Dendritic cell treated with granulocyte-macrophage colony-stimulating factor and Interleukin-4, amounts not matched to agents 40 ng/mL and 50 ng/mL, for 4 days (primary cell): ENCODE results near the gene MYCBP2.
"Not testable (repeated sequence)": the region's sequence is repeated elsewhere in the genome, so short reads cannot be mapped to it uniquely, and the experiment has no call there.

Experiments
- H3K27ac Mint-ChIP-seq: one replicate; pipeline ENCODE4 v1.8.0; 2022; ENCODE audit warnings: mild to moderate bottlenecking, mixed read lengths
- H3K27me3 Mint-ChIP-seq: one replicate; pipeline ENCODE4 v1.8.0; 2022; ENCODE audit warnings: mild to moderate bottlenecking, mixed read lengths
- H3K36me3 Mint-ChIP-seq: one replicate; pipeline ENCODE4 v1.8.0; 2022; ENCODE audit warnings: low read depth, mixed read lengths
- H3K4me1 Mint-ChIP-seq: one replicate; pipeline ENCODE4 v1.8.0; 2022; ENCODE audit warnings: low read depth, mixed read lengths
- H3K4me3 Mint-ChIP-seq: one replicate; pipeline ENCODE4 v1.8.0; 2022; ENCODE audit warnings: mild to moderate bottlenecking, moderate library complexity, mixed read lengths
- H3K9me3 Mint-ChIP-seq: one replicate; pipeline ENCODE4 v1.8.0; 2022; ENCODE audit warnings: mixed read lengths
- intact Hi-C: fragments of 100-400 bp; cut with micrococcal nuclease; formaldehyde crosslinking; loops from one replicate; pipeline ENCODE4 v1.15.0; 2022

MYCBP2 gene

DNA sequence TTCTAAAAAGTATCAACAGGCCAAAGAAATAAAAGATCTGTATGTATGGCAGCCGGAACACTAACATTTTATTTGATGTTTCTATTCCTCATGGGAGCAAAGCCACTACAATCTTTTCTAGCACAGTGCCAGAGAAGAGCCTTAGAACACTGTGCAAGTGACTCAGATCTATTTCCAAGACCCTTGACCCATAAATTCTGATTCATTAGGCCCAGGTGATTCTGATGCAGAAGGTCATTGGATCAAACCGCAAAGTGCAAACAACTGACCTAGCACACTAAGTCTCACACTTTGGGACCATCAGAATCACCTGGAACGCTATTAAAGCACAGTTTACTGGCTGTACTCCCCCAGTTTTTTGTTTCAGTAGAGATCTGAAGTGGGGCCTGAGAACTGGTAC lies 87.6 kb downstream of the MYCBP2 start:
- H3K36me3 Mint-ChIP-seq, result peaks cover 15% of the 10 kb centered on the region
- H3K27me3 Mint-ChIP-seq, result no peaks in the 10 kb centered on the region
- H3K9me3 Mint-ChIP-seq, result no peaks in the 10 kb centered on the region
- H3K4me3 Mint-ChIP-seq, result no peak overlapping the region
- H3K4me1 Mint-ChIP-seq, result no peaks in the 10 kb centered on the region
- intact Hi-C loops, result no loop called here
- no peak overlapping the region for H3K27ac Mint-ChIP-seq

DNA sequence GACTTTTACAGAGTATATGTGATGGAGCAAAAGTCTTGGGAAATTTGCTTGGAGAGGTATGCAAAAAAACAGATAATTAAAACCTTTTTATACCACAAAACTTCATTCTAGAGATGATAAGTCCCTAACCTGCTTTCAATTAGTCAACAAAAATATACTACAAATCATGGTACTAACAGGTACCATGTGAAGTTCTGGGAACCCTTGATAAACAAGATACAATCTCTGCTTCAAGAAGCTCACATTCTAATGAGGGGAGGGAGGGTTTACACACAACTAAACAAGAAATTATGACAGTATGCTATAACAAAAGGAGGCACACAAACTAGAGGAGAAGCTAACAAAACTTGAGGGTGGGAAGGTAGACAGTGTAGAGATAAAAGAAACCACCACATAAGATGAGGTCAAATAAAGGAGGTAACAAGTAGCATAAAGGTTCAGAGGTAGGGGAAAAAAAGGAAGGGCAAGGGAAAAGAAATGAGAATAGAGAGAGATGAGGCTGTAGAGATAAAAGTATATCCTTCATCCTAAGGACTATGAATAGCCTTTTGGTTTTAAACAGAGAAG lies 91.4 kb downstream of the MYCBP2 start:
- H3K4me1 Mint-ChIP-seq, result no peaks in the 10 kb centered on the region
- no peak overlapping the region for H3K27ac Mint-ChIP-seq
- no peaks in the 10 kb centered on the region for H3K27me3 Mint-ChIP-seq
- intact Hi-C loops, result no loop called here
- peaks cover 14% of the 10 kb centered on the region for H3K36me3 Mint-ChIP-seq
- no peaks in the 10 kb centered on the region for H3K9me3 Mint-ChIP-seq
- no peak overlapping the region for H3K4me3 Mint-ChIP-seq

DNA sequence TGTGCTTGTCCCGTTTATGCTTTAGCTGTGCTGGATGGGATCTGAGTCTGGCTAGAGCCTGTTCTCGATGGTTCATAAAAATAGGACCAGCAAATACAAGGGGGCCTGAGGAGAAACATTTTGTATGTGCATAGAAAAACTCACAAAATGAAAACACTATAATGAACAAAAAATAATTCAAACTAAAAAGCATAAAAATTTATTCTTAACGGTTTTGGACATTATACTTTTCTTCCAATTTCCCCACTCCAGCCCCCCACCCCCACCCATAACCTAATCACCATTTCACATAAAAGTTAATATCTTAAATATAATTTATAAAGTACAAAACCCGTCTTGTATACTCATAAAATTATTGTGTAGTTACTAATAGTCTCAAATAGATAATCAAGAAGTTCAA lies 93.7 kb downstream of the MYCBP2 start:
- H3K9me3 Mint-ChIP-seq, result no peaks in the 10 kb centered on the region
- no peaks in the 10 kb centered on the region for H3K4me1 Mint-ChIP-seq
- no peak overlapping the region for H3K4me3 Mint-ChIP-seq
- peaks cover 18% of the 10 kb centered on the region for H3K36me3 Mint-ChIP-seq
- intact Hi-C loops, result no loop called here
- H3K27ac Mint-ChIP-seq, result no peak overlapping the region
- H3K27me3 Mint-ChIP-seq, result no peaks in the 10 kb centered on the region

DNA sequence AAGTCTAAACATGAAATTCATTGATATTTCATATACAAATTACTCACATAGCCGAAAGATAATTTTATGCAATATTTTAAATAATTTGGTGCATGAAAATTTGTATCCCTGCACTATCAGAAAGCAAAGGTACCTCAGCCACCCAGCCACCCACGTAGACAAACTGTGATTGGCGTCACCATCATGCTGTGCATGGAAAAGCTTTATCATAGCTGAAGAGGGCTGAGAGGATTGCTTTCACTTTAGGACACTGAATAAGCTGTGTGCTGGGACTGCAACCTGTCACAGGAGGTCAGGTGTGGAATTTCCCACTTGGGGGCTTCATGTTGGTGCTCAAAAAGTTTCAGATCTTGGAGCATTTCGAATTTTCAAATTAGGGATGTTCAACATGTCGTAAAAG lies 96.3 kb downstream of the MYCBP2 start:
- H3K4me3 Mint-ChIP-seq, result no peak overlapping the region
- no peak overlapping the region for H3K27ac Mint-ChIP-seq
- no peaks in the 10 kb centered on the region for H3K4me1 Mint-ChIP-seq
- H3K36me3 Mint-ChIP-seq, result peaks cover 25% of the 10 kb centered on the region
- H3K27me3 Mint-ChIP-seq, result no peaks in the 10 kb centered on the region
- no peaks in the 10 kb centered on the region for H3K9me3 Mint-ChIP-seq
- intact Hi-C loops, result no loop called here

DNA sequence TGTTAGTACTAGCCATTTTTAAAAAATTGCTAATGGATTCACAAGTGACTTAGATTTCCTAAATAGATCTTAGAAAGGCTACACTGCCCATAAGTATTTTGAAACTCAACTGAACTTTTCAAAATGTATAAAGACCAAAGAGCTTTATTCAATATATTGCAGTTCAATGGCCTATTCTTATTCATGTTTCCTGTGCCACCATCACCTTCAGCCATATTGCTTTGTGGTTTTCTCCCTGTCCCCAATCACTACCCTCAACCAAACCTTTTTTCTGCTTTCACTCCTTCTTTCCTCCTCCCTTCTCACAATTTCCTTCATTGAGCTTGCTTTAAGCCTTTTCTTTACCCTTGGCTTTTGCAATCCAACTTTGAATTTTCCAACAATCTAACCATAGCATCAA lies 100.9 kb downstream of the MYCBP2 start:
- H3K27ac Mint-ChIP-seq, result no peak overlapping the region
- no peaks in the 10 kb centered on the region for H3K27me3 Mint-ChIP-seq
- intact Hi-C loops, result no loop called here
- no peak overlapping the region for H3K4me3 Mint-ChIP-seq
- H3K4me1 Mint-ChIP-seq, result no peaks in the 10 kb centered on the region
- H3K9me3 Mint-ChIP-seq, result no peaks in the 10 kb centered on the region
- H3K36me3 Mint-ChIP-seq, result peaks cover 40% of the 10 kb centered on the region

DNA sequence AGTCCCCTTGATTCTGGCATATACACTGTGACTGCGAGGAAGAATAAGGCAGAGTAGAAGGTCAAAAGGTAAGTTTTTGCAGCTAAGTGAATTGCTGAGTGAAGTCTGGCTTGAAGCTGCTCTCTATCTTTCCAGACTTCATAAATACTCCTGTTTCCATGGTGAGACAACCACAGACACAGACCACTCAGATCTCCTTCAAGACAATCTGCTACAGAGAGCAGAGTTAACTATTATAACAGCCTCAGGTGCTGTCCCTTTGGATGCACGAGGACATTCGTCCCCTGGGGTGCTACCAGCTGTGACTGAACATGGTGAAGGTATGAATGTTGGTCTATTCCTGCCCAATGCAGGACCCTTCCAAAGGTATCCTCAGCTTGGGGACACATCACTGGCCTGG lies 104.0 kb downstream of the MYCBP2 start:
- peaks cover 31% of the 10 kb centered on the region for H3K36me3 Mint-ChIP-seq
- intact Hi-C loops, result no loop called here
- H3K4me1 Mint-ChIP-seq, result no peaks in the 10 kb centered on the region
- no peak overlapping the region for H3K4me3 Mint-ChIP-seq
- H3K27me3 Mint-ChIP-seq, result no peaks in the 10 kb centered on the region
- H3K9me3 Mint-ChIP-seq, result no peaks in the 10 kb centered on the region
- H3K27ac Mint-ChIP-seq, result no peak overlapping the region

DNA sequence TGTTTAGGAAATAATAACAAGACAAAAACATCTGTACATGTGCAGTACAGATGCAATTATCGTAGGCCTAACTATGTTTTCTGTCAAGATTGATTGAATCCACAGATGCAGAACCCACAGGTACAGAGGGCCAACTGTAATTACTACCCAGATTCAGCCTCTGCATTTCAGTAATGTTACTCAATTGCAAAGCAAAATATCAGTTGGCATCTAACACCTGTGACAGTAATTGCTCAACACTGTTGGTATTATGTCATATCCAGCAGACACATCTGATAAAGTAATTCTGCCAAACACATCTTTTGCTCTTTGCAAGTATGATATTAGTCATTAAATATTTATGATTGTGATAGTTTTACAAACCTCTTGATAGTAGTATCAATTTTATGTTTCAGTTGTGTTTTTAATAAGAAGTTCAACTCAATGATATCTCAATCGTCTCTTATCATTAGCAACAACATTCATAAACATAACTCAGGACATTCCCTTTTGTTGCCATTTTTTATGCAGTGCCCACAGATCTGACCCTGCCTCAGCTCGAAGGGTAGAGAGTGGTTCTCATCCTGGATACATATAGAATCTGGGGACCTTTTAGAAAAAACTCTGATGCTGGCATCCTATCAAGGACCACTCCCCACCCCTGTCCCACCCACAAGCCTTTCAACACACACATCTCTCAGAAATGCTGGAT lies 104.7 kb downstream of the MYCBP2 start:
- Mint-ChIP-seq H3K36me3 (peaks cover 38% of the 10 kb centered on the region), H3K9me3 (no peaks in the 10 kb centered on the region), H3K27me3 (no peaks in the 10 kb centered on the region), H3K4me1 (no peaks in the 10 kb centered on the region), H3K27ac (no peak overlapping the region), H3K4me3 (no peak overlapping the region)
- intact Hi-C loops, result no loop called here

DNA sequence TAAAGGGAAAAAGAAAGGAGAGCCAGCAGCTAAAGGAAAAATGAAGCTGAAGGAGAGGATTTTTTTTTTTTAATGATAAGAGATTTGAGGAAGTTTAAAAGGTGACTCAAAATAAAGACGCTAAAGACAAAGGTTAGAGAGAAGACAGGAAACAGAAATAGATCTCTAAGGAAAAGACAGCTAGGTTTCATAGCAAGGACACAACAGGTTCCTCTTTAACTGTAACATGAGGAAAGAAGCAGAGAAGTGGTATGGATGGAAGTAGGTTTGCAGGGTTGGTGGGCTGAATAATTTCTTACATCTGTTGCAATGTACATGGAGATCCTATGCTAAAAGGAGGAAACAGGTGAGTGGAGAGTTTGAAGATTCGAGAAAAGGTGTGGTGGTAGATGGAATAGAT lies 107.5 kb downstream of the MYCBP2 start:
- H3K4me1 Mint-ChIP-seq, result no peaks in the 10 kb centered on the region

DNA sequence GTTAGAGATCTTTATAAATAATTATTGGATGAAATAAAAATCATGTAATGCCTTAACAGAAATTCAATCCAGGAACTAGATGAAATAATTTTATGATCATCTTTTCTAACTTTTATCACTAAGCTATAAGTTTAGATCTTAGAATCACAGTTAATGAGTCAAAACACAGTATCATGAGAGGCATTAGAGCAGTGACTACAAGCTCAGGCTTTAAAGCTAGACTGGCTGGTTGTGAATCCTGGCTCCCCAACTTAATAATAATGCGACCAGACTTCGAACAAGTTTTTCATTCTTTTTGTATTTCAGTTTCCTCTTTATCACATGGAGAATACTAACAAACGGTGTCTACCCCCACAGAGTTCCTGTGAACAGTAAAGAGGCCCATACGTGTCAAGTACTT lies 108.6 kb downstream of the MYCBP2 start:
- Mint-ChIP-seq H3K4me3 (no peak overlapping the region), H3K4me1 (no peaks in the 10 kb centered on the region), H3K9me3 (no peaks in the 10 kb centered on the region), H3K27me3 (no peaks in the 10 kb centered on the region), H3K27ac (no peak overlapping the region), H3K36me3 (peaks cover 58% of the 10 kb centered on the region)
- intact Hi-C loops, result no loop called here

More for the DNA sequence above, 107.5 kb downstream of the MYCBP2 start:
- Mint-ChIP-seq H3K4me3 (no peak overlapping the region), H3K36me3 (peaks cover 54% of the 10 kb centered on the region), H3K9me3 (no peaks in the 10 kb centered on the region), H3K27me3 (no peaks in the 10 kb centered on the region), H3K27ac (no peak overlapping the region)
- intact Hi-C loops, result no loop called here

DNA sequence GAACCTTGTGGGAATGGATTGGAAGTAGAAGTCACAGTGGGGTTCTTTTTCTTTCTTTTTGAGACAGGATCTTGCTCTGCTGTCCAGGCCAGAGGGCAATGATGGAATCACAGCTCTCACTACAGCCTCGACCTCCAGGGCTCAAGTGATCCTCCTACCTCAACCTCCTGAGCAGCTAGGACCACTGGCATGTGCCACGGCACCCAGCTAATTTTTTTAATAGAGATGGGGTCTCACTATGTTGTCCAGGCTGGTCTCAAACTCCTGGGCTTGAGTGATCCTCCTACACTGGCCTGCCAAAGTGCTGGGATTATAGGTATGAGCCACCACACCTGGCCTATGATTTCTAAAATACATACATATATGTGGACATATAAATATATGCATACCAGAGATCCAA lies 111.4 kb downstream of the MYCBP2 start:
- H3K27ac Mint-ChIP-seq, result no peak overlapping the region

DNA sequence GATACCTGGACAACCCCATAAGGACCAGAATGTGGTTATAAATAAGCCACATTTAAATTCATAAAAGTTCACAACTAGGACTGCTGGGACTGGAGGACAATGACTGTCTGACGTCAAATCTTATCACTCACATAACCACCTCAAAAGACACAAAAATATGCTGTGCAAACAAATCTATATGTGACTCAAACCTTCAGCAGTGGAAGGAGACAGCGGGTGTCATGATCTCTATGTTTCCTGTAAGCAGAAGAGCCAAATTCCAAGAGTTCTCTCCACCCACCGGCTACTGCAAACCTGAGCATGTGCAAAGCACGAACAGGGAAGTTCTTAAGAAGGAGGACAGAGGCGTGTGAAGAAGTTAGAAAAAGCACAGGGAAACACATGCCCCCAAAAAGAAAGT lies 113.2 kb downstream of the MYCBP2 start:
- Mint-ChIP-seq H3K4me1 (no peaks in the 10 kb centered on the region), H3K4me3 (no peak overlapping the region), H3K9me3 (no peaks in the 10 kb centered on the region), H3K27ac (no peak overlapping the region), H3K27me3 (no peaks in the 10 kb centered on the region), H3K36me3 (peaks cover 77% of the 10 kb centered on the region)
- intact Hi-C loops, result no loop called here

More for the DNA sequence above, 111.4 kb downstream of the MYCBP2 start:
- H3K4me1 Mint-ChIP-seq, result no peaks in the 10 kb centered on the region
- no peaks in the 10 kb centered on the region for H3K9me3 Mint-ChIP-seq
- intact Hi-C loops, result no loop called here
- peaks cover 62% of the 10 kb centered on the region for H3K36me3 Mint-ChIP-seq
- no peak overlapping the region for H3K4me3 Mint-ChIP-seq
- no peaks in the 10 kb centered on the region for H3K27me3 Mint-ChIP-seq

DNA sequence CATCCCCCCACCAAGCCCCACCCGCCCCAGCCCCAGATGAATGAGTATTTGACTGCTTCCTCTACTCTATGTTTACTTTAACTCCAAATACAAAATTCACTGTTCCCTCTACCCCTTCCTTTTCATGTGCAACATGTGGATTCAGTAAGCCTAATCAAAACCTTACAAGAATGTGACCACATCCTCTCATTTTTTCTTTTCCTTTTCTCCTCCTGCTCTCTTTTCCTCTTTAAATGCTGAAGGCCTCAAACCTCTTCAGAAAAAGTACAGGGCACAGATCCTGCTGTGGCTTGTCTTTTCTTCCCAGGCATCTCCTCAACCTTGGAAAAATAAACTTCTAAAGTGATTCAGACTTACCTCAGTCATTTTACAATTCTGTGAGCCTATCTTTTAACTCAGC lies 119.0 kb downstream of the MYCBP2 start:
- Mint-ChIP-seq H3K9me3 (no peaks in the 10 kb centered on the region), H3K27ac (no peak overlapping the region), H3K4me3 (no peak overlapping the region), H3K36me3 (peaks cover 60% of the 10 kb centered on the region), H3K4me1 (peaks cover 6% of the 10 kb centered on the region), H3K27me3 (no peaks in the 10 kb centered on the region)
- intact Hi-C loops, result no loop called here

DNA sequence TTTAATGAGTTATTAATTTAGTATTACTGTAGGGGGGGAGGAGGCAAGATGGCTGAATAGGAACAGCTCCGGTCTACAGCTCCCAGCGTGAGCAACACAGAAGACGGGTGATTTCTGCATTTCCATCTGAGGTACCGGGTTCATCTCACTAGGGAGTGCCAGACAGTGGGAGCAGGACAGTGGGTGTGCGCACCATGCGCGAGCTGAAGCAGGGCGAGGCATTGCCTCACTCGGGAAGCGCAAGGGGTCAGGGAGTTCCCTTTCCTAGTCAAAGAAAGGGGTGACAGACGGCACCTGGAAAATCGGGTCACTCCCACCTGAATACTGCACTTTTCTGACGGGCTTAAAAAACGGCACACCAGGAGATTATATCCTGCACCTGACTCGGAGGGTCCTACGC lies 127.9 kb downstream of the MYCBP2 start:
- H3K36me3 Mint-ChIP-seq, result peaks cover 46% of the 10 kb centered on the region
- H3K4me1 Mint-ChIP-seq, intact Hi-C loops, H3K27ac Mint-ChIP-seq, H3K4me3 Mint-ChIP-seq, H3K27me3 Mint-ChIP-seq, H3K9me3 Mint-ChIP-seq: not testable (repeated sequence)

DNA sequence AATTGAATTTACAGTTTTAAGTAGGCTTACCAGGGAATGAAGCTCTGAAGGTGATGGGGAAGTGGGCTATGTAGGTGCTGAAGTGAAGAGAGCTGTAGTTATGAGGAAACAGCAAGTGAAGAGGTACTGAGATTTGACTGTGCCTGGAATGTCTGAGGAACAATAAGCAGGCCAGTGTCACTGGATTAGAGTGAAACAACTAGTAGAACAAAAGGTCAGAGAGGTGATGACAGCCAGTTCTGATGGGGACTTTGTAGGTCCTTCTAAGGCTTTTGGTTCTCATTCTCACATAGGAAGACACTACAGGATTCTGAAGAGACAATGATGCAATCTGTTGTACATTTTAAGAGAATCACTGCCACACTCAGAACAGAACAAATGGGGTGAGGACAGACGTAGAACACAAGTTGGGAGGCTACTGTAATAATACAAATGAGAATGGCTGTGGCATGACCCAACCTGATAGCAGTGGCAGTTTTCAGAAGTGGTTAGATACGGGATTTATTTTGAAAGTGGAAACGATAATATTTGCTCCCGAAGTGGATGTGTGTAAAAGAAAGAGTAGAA lies 130.8 kb downstream of the MYCBP2 start:
- H3K4me3 Mint-ChIP-seq, result no peak overlapping the region
- H3K27me3 Mint-ChIP-seq, result no peaks in the 10 kb centered on the region
- H3K27ac Mint-ChIP-seq, result no peak overlapping the region
- intact Hi-C loops, result no loop called here
- H3K9me3 Mint-ChIP-seq, result no peaks in the 10 kb centered on the region
- no peaks in the 10 kb centered on the region for H3K4me1 Mint-ChIP-seq
- H3K36me3 Mint-ChIP-seq, result peaks cover 42% of the 10 kb centered on the region
